HG03060 (cell line): ENCODE results near the gene B4GALNT2.

Experiments
- ATAC-seq: cut with Tn5 transposase; IDR thresholded peaks from one replicate; pipeline ENCODE4 v1.9.1; 2021; ENCODE audit warnings: low read depth, moderate number of reproducible peaks; ENCODE audit not compliant: unreplicated experiment

Gene B4GALNT2

DNA sequence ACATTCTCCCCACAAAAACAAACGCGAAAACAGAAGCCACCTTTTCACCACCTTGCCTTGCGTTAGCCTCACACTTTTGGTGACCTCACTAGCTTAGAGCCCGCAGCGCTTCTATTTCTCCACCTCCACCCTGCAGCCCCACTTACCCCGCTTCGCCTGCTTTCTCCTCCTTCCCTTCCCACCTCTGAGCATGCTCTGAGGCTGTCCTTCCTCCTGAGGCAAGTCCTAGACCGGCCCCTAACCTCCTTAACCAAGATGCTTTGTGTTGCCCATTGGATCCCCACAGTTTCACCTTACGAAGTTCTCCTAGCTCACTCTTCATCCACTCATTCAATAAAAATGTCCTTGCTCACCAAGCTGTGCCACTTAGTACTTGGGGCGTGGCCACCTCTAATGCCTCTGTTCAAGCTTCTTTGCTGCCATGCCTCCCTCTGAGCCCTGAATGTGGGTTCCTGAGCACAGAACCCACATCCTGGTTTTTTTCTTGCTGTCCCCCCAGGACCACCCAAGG, 76.5 kb downstream of the B4GALNT2 start:
- ATAC-seq, result no peak

DNA sequence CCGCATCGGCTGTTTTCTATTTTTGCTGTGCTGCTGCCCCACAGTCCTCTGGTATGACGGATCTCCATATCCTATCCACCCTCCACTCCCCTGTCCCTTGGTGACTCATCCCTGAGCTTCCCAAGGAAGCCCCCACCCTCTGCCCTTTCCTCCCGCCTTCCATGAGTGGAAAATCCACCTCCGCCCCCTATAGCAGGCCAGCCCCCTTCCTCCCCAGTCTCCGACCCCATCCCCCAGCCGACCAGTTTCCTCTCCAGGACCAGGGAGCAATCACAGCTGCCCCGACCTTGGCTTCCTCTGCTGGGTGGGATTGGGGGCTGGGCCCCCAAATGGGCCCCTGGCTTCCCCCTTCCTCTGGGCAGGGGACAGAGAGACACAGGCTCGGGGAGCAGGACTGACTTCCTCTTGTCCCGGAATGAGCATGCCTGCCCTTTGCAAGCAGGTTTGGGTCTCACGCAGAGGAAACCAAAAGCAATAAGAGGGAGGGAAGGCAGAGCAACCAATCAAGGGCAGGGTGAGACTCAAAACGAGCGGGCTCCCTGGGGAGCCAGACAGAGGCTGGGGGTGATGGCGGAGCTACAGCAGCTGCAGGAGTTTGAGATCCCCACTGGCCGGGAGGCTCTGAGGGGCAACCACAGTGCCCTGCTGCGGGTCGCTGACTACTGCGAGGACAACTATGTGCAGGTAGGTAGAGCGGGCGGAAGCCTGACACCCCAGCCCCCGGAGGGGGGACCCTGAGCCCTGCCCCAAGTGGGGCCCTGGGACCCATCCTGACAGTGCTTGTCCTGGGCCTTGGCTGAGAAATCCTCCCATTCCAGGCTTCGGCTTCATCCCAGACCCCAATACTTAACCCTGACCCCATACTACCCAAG, 77.8 kb downstream of the B4GALNT2 start, which contains the start of the genes ABI3 and GNGT2:
TSS of gene ABI3 (plus strand) at position 550 of the 872 bp plus-strand sequence. CDS start at position 568, 18 bp downstream.
TSS of gene GNGT2 (minus strand) at position 417 of the 872 bp plus-strand sequence. CDS start 3,152 bp downstream, outside the sequence.
- ATAC-seq, result peak; percentile 48

DNA sequence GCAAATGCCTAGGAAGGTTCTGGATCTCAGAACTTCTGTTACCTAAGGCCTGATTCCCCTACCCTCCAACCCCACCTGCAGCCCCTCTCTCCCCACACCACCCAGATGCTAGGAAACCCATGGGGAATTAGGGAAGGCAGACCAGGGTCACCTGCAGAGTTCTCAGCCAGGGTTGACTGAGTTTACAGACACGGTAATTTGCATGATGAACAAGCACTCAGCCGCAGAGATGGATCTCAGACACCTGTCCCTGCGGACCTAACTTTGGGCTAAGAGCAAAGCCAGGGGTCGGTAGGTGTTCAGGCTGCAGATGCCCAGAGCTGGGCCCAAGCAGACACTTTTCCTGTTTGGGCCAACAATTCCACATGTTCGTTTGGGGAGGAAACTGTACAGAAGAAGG, 80.8 kb downstream of the B4GALNT2 start:
- ATAC-seq, result no peak

DNA sequence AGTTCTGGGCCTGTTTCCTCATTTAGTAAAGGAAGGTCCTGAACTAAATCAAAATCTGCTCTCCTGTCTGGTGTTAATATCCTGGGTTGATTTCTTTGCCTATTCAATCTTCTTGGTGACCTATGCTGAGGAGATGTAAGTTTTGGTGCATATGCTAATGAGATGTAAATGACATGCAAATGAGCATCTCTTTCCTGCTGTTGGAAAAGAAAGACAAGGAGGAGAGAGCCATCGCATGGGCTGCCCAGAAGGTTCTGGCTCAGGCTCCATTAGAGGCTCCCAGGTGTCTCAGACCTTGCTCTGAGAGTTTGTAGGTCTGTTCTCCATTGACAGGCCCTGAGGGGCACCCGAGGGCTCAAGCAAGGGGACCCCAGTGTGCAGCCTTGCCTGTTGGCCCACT, 81.3 kb downstream of the B4GALNT2 start:
- ATAC-seq, result no peak

DNA sequence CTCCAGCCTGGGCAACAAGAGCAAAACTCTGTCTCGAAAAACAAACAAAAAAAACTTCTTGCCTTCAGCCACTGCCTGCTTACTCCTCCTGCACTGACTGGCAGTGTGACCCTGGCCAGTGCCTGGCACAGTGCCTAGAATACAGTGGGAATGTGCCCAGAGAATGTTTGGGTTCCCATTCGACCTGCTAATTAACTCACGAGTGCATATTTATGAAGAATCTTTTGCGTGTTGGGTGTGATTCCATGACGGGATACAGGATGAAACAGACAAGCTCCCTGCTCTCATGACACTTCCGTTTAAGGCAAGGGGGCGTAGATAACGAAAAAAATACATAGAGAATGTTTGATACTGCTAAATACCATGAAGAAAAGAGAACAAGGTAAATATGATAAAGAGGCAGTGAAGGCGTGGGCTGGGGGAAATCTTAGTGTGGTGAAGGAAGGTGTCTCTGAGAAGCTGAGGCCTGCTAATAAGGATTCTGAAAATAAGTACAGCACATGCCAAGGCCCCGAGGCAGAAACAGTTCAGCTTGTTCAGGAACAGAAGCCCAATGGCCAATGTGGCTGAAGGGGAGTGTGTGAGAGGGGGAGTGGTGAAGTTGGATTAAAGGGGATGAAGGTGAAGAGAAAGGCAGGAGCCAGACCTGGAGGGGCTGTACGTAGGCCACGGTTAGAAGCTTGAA, 82.2 kb downstream of the B4GALNT2 start:
- no peak for ATAC-seq

DNA sequence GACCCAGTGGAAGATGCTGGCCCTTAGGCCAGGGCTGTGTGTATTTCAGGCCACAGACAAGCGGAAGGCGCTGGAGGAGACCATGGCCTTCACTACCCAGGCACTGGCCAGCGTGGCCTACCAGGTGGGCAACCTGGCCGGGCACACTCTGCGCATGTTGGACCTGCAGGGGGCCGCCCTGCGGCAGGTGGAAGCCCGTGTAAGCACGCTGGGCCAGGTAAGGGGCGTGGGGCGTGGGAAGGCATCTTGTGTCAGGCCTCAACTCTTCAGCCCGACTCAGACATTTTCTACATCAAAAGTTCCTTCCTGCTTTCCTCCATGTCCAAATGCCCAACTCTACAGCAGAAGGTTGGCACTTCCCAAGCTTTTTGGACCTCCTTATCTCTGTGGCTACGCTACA, 83.9 kb downstream of the B4GALNT2 start:
- no peak for ATAC-seq

DNA sequence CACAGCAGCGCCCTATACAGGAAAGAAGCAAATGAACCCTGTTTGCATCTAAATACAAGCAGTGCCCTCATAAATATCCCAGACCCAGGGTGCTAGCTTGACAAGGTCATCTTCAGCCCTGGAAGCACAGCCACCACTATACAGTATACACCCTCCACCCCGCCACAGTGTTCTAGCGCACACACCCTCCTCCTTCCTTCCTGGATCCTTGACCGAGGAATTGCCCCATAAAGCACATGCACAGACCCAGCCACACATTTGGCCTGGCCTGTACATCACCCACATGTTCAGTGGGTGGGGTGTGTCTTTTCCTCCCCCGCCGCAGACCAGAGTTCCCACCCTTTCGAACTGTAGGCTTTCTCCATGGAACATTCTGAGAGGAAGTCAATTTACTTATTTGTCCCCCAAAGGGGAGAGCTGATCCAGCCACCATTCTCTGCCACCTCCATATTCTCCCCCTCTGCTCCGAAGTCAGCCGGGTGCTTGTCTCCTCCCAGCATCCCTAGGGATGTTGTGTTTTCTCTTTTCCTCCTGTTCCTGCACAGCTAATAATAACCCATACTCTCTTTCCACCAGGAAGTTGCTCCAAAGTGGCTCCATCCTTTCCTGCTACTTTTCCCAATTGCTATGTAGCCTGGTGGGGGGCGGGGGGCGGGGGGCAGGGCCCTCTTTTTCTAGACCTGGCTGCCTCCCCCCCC, 84.5 kb downstream of the B4GALNT2 start:
- no peak for ATAC-seq

DNA sequence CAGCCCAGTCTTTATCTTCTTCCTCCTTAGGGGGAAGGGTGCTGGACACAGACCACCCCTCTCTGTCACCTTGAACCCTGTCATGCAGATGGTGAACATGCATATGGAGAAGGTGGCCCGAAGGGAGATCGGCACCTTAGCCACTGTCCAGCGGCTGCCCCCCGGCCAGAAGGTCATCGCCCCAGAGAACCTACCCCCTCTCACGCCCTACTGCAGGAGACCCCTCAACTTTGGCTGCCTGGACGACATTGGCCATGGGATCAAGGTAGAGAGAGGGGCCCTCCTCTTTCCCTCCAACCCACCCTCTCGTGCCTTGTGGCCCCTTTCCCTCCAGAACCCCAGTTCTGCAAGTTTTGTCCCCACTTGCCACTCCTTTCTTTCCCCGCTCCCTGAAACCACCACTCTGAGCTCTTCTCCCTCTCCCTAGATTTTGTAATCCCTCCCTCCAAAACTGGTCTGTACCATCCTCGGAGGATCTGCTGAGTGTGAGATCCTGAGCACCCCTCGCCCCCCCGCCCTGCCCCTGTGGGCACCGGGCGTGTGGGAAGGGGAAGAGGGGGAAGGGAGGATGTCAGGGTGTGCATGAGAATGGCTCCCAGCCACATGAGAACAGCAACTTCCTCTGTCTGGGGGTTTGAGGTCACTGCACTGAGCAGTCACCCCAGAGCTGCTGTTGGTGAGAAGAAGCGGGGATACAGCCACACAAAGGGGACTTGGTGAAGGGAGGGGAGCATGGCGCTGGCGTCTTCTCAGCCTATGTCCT, 85.3 kb downstream of the B4GALNT2 start:
- ATAC-seq, result no peak

DNA sequence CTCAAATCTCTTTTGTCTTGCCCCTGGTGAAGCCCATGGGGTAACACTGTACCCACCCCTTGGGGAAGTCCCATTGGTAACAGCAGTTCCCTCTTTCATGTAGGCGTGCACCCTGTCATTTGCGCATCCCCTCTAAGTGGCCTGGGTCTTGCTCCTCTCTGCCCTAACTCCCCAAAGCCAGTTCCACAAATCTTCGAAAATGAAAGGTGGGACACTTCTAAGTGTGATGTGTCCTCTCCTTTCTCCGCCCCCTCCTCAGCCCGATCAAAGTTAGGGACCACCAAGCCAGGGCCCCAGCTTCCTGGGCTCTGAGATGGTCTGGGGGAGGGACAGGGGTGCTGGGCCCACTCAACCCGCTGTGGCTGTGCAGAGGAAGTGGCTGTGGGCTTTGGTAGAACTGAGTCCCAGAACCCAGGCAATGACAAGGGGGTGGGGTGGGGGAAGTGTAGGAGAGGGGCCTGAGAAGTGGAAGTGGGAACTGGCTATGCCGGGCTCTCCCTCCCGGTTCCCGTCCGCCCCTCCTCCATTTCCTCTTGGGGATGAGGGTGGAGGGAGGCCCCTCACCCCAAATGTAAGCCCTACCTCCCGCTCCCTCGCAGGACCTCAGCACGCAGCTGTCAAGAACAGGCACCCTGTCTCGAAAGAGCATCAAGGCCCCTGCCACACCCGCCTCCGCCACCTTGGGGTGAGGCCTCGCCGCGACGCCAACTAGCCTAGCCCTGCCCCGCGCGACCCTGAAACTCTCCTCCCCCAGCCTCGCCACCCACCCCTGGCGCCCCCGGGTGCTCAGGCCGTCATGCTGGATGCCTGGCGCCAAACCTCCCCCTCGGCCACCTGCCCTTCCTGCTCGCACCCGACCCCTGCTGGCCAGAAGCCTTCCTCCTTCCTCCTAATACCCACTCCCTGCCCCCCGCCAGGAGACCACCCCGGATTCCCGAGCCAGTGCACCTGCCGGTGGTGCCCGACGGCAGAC, 86.7 kb downstream of the B4GALNT2 start:
- ATAC-seq, result no peak

DNA sequence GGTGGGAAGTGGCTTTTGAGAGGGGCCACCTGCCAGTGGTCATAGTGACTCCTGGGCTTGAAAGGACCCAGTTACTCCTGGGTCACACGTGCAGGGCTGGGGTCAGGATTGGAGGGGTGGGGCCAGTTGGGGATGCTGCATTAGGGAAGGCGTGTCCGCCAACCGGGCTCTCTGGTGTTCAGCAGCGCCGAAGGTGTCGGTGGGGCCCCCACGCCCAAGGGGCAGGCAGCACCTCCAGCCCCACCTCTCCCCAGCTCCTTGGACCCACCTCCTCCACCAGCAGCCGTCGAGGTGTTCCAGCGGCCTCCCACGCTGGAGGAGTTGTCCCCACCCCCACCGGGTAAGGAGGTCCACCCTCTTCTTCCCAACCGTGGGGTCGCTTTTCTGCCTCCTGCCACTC, 87.4 kb downstream of the B4GALNT2 start:
- no peak for ATAC-seq

DNA sequence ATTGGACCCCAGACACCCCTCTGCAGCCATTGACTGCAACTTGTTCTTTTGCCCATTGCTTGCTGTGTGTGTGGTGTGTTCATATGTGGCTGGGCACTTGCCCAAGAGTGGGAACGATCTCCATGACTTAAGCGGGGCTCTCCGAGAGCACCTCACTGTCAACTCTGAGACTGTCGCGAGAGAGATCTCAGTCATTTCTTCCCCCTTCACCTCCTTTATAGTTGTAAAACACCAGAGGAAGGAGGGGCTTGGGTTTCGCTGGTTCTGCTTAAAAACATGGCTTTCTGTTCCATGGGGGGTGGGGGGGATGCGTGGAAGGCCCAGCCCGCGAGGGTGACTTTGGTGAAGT, 90.6 kb downstream of the B4GALNT2 start:
- ATAC-seq, result no peak

DNA sequence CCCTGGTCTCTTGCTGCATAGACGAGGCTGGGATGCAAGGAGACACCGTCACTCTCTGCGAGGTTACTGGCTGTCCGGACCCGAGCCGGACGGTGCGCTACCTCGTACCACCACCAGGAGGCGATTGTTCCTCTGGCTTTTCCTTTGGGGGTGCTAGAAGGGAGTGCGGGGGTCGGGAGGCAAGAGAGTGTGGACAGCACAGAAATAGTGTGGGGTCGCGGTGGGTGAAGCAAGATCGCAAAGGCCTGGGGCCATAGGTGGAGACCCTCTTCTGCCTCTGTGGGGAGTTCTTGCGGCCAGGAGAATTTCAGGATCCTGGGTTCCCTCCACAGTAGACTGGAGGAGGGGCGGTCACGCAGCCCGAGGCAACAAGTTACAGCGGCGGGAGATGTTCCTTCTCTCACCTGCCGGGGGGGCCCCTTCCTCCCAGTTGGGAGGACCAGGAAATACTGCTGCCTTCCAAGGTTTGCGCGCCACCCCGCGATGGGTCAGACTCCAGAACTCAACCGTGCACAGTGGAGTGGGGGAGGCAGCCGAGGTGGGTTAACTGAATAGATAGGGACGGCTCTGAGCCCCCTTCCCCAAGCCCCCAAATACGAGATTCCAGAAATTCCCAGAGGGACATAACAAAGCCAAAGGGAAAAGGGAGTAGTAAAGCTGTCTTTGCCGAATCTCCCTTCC, 91.1 kb downstream of the B4GALNT2 start:
- ATAC-seq, result no peak

DNA sequence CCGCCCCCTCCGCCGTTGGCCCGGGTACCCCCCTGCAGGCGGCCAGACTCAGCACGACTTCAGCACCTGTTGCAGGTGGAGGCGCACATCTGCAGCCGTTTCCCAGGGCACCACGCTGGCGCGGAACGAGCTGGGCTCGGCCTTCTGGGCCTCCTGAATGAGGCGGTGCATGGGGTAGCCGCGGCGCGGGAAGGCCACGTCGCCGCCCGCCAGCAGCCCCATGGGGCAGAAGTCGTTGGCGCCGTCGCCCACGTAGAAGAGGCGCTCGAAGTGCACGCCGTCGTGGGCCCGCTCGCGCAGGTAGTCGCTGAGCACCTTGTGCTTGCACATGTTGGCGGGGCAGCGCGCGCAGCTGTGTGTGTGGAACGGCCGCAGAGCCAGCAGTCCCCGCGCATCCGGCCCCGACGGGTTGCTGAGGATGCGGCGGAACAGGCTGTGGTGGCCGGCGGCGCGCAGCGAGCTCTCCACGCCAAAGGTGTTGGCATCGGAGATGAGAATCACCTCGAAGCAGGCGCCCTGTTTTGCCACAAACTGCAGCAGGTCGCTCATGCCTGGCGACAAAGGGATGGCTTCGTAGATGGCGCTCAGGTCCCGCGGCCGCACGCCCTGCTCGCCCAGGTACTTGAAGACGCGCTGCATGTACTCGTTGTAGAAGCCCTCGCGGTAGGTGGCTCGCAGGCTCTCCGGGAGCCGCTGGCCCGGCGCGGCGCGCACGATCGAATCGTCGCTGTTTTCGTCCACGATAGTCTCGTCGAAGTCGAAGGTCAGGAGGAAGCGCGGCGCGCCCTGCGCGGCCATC, 91.8 kb downstream of the B4GALNT2 start:
- no peak for ATAC-seq

DNA sequence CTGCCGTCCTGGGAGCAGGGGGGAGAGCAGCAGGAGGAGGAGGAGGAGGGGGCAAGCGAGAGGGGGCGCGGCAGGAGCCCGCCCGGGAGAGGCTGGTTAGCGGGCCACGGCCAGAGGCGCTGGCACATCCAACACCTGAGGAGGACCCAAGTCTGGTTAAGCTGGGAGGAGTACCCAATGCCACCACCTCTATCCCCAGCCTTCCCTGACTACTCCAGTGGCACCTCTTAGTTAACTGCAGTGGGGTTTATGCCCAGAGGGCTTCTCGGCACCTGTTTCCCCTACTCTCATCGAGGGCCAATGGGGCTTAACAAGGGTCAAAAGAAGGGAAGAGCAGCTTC, 92.4 kb downstream of the B4GALNT2 start:
- no peak for ATAC-seq

DNA sequence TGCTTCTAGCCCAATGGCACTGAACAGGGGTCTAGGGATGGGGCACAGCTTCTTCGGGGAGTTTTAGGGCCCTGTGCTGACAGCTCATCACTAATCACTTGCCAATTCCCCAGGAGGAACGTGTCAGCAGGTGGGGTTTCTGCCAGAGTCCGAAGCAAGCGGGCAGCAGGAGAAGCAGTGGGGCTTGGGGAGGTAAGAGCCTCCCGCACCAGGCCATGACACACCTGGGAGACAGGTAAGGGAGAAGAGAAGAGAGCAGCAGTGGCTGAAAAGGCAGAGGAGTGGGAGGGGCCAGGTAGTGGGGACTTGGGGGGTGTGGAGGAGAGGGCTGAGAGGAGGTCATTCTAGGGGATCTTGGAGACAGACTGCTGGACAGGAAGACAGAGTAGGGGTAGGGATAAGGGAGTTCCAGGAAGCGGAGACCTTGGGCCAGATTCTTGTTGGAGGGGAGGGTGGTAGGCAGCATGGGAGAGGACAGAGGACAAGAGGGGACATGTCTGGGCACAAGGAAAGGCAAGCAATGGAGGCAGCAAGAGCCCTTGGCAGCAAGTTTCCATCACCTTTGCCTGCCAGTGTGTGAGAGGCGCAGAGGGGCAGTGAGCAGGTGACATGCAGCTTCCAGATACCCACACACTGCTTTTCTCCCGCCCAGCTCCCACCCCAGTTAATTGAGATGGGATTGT, 93.1 kb downstream of the B4GALNT2 start:
- ATAC-seq, result no peak
